Measurements from ENCODE around the gene FANCM. TPM values are rescaled to one million over a fixed set of nuclear protein-coding genes. Genes with fewer than 3 reads are reported as not detected.
"Not testable (repeated sequence)": the region's sequence is repeated elsewhere in the genome, so short reads cannot be mapped to it uniquely, and the experiment has no call there.

The FANCM gene
- polyA plus RNA-seq, 1 experiment, result 1.9 TPM

DNA sequence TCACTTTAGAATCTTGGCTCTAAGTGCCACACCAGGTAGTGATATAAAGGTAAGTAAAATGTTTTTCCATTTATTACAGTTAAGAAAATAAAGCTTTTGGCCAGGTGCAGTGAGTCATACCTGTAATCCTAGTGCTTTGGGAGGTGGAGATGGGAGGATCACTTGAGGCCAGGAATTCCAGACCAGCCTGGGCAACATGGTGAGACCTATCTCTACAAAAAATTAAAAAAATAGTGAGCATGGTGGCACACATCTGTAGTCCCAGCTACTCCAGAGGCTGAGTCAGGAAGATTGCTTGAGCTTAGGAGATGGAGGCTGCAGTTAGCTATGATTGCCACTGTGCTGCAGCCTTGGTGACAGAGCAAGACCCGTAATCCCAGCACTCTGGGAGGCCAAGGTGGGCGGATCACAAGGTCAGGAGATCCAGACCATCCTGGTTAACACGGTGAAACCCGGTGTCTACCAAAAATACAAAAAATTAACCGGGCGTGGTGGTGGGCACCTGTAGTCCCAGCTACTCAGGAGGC is 5.0 kb downstream of the FANCM start:
- DNase-seq (ENCODE audit: low read depth), result no peak
- CTCF ChIA-PET, result interaction anchor here (1.1 kb wide), 1 partner anchor 127 kb away, joined by 5 read pairs; no protein-coding TSS in a partner anchor
- TF ChIP-seq, protein P1, sequence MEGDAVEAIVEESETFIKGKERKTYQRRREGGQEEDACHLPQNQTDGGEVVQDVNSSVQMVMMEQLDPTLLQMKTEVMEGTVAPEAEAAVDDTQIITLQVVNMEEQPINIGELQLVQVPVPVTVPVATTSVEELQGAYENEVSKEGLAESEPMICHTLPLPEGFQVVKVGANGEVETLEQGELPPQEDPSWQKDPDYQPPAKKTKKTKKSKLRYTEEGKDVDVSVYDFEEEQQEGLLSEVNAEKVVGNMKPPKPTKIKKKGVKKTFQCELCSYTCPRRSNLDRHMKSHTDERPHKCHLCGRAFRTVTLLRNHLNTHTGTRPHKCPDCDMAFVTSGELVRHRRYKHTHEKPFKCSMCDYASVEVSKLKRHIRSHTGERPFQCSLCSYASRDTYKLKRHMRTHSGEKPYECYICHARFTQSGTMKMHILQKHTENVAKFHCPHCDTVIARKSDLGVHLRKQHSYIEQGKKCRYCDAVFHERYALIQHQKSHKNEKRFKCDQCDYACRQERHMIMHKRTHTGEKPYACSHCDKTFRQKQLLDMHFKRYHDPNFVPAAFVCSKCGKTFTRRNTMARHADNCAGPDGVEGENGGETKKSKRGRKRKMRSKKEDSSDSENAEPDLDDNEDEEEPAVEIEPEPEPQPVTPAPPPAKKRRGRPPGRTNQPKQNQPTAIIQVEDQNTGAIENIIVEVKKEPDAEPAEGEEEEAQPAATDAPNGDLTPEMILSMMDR (IDR thresholded peaks at IDR 0.05; ENCODE audit: insufficient read depth, low read depth, low read length), result no peak
- POLR2A ChIA-PET, result interaction anchor here (0.6 kb wide), 1 partner anchor 133 kb away, joined by 3 read pairs; no protein-coding TSS in a partner anchor
- Histone ChIP-seq H3K4me3 (ENCODE audit: low read depth, low read length) (no peak overlapping the region), H3K27me3 (ENCODE audit: control insufficient read depth, insufficient read depth, low read length) (no peaks in the 10 kb centered on the region), H3K36me3 (ENCODE audit: control insufficient read depth, insufficient read depth, low read length) (no peaks in the 10 kb centered on the region)

GRCh38 chr14:45142083-45142482 is 6.4 kb downstream of the FANCM start:
- H3K36me3 ChIP-seq (ENCODE audit: control insufficient read depth, insufficient read depth, low read length); H3K27me3 ChIP-seq (ENCODE audit: control insufficient read depth, insufficient read depth, low read length); H3K4me3 ChIP-seq (ENCODE audit: low read depth, low read length); DNase-seq (ENCODE audit: low read depth); CTCF ChIA-PET; POLR2A ChIA-PET: not testable (repeated sequence)

GRCh38 chr14:45144658-45145057 is 8.9 kb downstream of the FANCM start:
- no peak for DNase-seq (ENCODE audit: low read depth)
- no peak overlapping the region for H3K4me3 ChIP-seq (ENCODE audit: low read depth, low read length)
- H3K36me3 ChIP-seq (ENCODE audit: control insufficient read depth, insufficient read depth, low read length), result no peaks in the 10 kb centered on the region; the same call in 1 of the 2 replicates
- TF ChIP-seq, protein P1 (IDR thresholded peaks at IDR 0.05; ENCODE audit: insufficient read depth, low read depth, low read length), result no peak
- CTCF ChIA-PET, result no interaction called here
- POLR2A ChIA-PET, result no interaction called here
- H3K27me3 ChIP-seq (ENCODE audit: control insufficient read depth, insufficient read depth, low read length), result no peaks in the 10 kb centered on the region

GRCh38 chr14:45145214-45145613 is 9.5 kb downstream of the FANCM start:
- H3K27me3 ChIP-seq (ENCODE audit: control insufficient read depth, insufficient read depth, low read length), result no peaks in the 10 kb centered on the region
- POLR2A ChIA-PET, result no interaction called here
- CTCF ChIA-PET, result no interaction called here
- DNase-seq (ENCODE audit: low read depth), result no peak
- H3K36me3 ChIP-seq (ENCODE audit: control insufficient read depth, insufficient read depth, low read length), result no peaks in the 10 kb centered on the region; the same call in 1 of the 2 replicates
- no peak overlapping the region for H3K4me3 ChIP-seq (ENCODE audit: low read depth, low read length)
- TF ChIP-seq, protein P1 (IDR thresholded peaks at IDR 0.05; ENCODE audit: insufficient read depth, low read depth, low read length), result no peak

GRCh38 chr14:45149602-45150001 is 13.9 kb downstream of the FANCM start:
- TF ChIP-seq, protein P1 (IDR thresholded peaks at IDR 0.05; ENCODE audit: insufficient read depth, low read depth, low read length), result no peak
- ChIA-PET POLR2A (no interaction called here), CTCF (no interaction called here)
- H3K36me3 ChIP-seq (ENCODE audit: control insufficient read depth, insufficient read depth, low read length), result no peaks in the 10 kb centered on the region; the same call in 1 of the 2 replicates
- no peaks in the 10 kb centered on the region for H3K27me3 ChIP-seq (ENCODE audit: control insufficient read depth, insufficient read depth, low read length)
- H3K4me3 ChIP-seq (ENCODE audit: low read depth, low read length), result no peak overlapping the region
- no peak for DNase-seq (ENCODE audit: low read depth)

DNA sequence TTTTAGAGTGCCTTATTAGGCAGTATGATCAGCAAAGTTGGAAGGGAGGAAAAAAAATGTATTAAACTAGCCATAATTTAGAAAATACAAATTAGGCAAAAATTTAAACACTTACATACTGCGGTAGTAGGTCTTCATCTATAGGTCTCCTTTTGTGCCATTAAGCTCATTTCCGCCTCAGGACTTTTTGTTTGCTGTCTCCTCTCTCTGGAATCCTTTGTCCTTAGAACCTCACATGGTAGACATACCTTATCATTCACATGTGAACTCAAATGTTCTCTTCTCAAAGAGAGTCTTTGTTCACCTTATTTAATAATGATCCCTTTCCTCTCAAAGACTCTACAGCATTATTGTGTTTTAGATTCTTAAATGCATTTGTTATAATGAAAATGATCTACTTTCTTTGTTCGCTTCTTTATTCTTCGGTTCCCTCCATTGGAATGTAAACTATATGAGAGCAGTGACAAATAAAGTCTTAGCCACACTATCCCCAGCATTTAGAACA is 14.7 kb downstream of the FANCM start:
- no peak overlapping the region for H3K4me3 ChIP-seq (ENCODE audit: low read depth, low read length)
- CTCF ChIA-PET, result no interaction called here
- no peaks in the 10 kb centered on the region for H3K27me3 ChIP-seq (ENCODE audit: control insufficient read depth, insufficient read depth, low read length)
- TF ChIP-seq, protein P1 (IDR thresholded peaks at IDR 0.05; ENCODE audit: insufficient read depth, low read depth, low read length), result no peak
- no peaks in the 10 kb centered on the region; the same call in 1 of the 2 replicates for H3K36me3 ChIP-seq (ENCODE audit: control insufficient read depth, insufficient read depth, low read length)
- POLR2A ChIA-PET, result no interaction called here
- DNase-seq (ENCODE audit: low read depth), result no peak
